ENCODE measurements around the gene SDR42E2. TPM values are rescaled to one million over a fixed set of nuclear protein-coding genes. Genes with fewer than 3 reads are reported as not detected.

The SDR42E2 gene
- total RNA-seq, 1 experiment from 2014 or later, result 0.05 TPM

DNA sequence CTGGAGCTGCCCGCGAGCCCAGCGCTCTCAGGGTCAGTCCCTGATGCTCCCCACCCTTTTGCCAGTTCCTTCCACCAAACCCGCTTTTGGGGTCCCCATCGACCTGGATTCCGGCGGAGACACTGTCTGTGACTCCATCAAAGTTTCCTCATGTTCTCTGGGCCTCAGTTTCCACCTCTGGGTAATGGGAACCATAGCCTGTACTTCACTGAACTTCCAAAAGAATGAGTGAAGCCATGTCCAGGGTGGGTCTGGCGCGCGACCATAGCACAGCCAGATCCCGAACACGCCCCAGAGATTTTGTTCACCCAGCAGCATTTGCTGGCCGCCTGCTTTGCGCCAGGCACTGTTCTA, 327 bp downstream of the SDR42E2 start:
- ChIA-PET POLR2A (no interaction called here), CTCF (no interaction called here)
- TF ChIP-seq TCF7L2 (IDR thresholded peaks at IDR 0.05; ENCODE audit: low read depth, low read length) (no peak), POLR2AphosphoS5 (IDR thresholded peaks at IDR 0.05; ENCODE audit: low read depth, low read length) (no peak), SIN3A (IDR thresholded peaks at IDR 0.05; ENCODE audit: borderline replicate concordance, insufficient read depth, low read depth, low read length) (no peak), REST (IDR thresholded peaks at IDR 0.05; ENCODE audit: insufficient read depth in 1 of 2, low read depth in 2 of 2, low read length in 1 of 2) (no peak)
- TF ChIP-seq, protein P1, sequence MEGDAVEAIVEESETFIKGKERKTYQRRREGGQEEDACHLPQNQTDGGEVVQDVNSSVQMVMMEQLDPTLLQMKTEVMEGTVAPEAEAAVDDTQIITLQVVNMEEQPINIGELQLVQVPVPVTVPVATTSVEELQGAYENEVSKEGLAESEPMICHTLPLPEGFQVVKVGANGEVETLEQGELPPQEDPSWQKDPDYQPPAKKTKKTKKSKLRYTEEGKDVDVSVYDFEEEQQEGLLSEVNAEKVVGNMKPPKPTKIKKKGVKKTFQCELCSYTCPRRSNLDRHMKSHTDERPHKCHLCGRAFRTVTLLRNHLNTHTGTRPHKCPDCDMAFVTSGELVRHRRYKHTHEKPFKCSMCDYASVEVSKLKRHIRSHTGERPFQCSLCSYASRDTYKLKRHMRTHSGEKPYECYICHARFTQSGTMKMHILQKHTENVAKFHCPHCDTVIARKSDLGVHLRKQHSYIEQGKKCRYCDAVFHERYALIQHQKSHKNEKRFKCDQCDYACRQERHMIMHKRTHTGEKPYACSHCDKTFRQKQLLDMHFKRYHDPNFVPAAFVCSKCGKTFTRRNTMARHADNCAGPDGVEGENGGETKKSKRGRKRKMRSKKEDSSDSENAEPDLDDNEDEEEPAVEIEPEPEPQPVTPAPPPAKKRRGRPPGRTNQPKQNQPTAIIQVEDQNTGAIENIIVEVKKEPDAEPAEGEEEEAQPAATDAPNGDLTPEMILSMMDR (IDR thresholded peaks at IDR 0.05), result no peak
- no peak for DNase-seq (ENCODE audit: low read depth, low spot score)
- H3K4me3 ChIP-seq (ENCODE audit: low read depth in 2 of 2, low read length in 2 of 2), result no peak overlapping the region
- H3K27ac ChIP-seq (ENCODE audit: low read length), result no peak overlapping the region
- H3K27me3 ChIP-seq (ENCODE audit: control insufficient read depth, insufficient read depth, low read length), result peaks cover 11% of the 10 kb centered on the region
- H3K9me3 ChIP-seq (ENCODE audit: control insufficient read depth, insufficient read depth, low read depth, low read length), result no peaks in the 10 kb centered on the region
- peaks cover 3% of the 10 kb centered on the region; the same call in 1 of the 2 replicates for H3K4me1 ChIP-seq (ENCODE audit: control insufficient read depth, insufficient read depth, low read length)
- ATAC-seq, result no peak
- BruUV-seq (replicated peaks), result no TSS peak
- intact Hi-C loops (cut with micrococcal nuclease; ENCODE audit: unreplicated experiment) (no loop called here), in situ Hi-C loops (cut with HindIII; ENCODE audit: low pct_unique_long_range_greater_than_20kb, low sequenced_read_pairs) (no loop called here)
- no peaks in the 10 kb centered on the region for H3K36me3 ChIP-seq (ENCODE audit: control insufficient read depth, insufficient read depth, low read length)

DNA sequence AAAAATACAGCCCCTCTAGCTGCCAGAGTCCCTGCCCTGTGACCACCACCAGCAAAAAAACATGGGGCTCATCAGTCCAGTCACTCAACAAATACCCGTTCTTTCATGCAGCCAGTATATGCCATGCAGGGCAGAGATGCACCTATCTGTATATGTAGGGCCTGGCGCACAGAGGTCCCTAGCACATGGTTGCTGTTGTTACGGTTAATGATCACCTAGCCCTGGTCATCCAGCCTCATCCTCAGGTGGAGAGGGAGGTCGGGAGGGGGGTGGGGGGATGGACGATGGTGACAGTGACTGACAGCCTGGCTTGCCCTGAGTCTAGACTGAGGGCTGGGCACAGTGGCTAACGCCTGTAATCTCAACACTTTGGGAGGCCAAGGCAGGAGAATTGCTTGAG, 1.5 kb downstream of the SDR42E2 start:
- POLR2A ChIA-PET, result no interaction called here
- in situ Hi-C loops (cut with HindIII; ENCODE audit: low pct_unique_long_range_greater_than_20kb, low sequenced_read_pairs), result no loop called here
- Histone ChIP-seq H3K36me3 (ENCODE audit: control insufficient read depth, insufficient read depth, low read length) (no peaks in the 10 kb centered on the region), H3K4me3 (ENCODE audit: low read depth in 2 of 2, low read length in 2 of 2) (no peak overlapping the region), H3K9me3 (ENCODE audit: control insufficient read depth, insufficient read depth, low read depth, low read length) (no peaks in the 10 kb centered on the region), H3K27me3 (ENCODE audit: control insufficient read depth, insufficient read depth, low read length) (peaks cover 11% of the 10 kb centered on the region), H3K4me1 (ENCODE audit: control insufficient read depth, insufficient read depth, low read length) (peaks cover 3% of the 10 kb centered on the region; the same call in 1 of the 2 replicates), H3K27ac (ENCODE audit: low read length) (no peak overlapping the region)
- intact Hi-C loops (cut with micrococcal nuclease; ENCODE audit: unreplicated experiment), result no loop called here
- DNase-seq (ENCODE audit: low read depth, low spot score) (no peak), ATAC-seq (no peak)
- CTCF ChIA-PET, result no interaction called here
- TF ChIP-seq POLR2AphosphoS5 (IDR thresholded peaks at IDR 0.05; ENCODE audit: low read depth, low read length), result no peak
- TF ChIP-seq, protein P1 (IDR thresholded peaks at IDR 0.05), result no peak
- no peak for TF ChIP-seq SIN3A (IDR thresholded peaks at IDR 0.05; ENCODE audit: borderline replicate concordance, insufficient read depth, low read depth, low read length)
- no peak for TF ChIP-seq TCF7L2 (IDR thresholded peaks at IDR 0.05; ENCODE audit: low read depth, low read length)
- no peak for TF ChIP-seq REST (IDR thresholded peaks at IDR 0.05; ENCODE audit: insufficient read depth in 1 of 2, low read depth in 2 of 2, low read length in 1 of 2)
- BruUV-seq (replicated peaks), result no TSS peak
